HL-60 (cell line): ENCODE data around the gene PCDHGA7.

Source experiments
- DNase-seq, 2 experiments: peaks; one replicate each; pipeline ENCODE4 v3.0.0-alpha.2; 2010 to 2020; ENCODE audit warnings: low read depth in 1 of 2, low spot score in 1 of 2
- H3K27ac ChIP-seq: fragments of 250-450 bp; sonication (Bioruptor Pico); replicated peaks from 2 replicates; pipeline ENCODE4 v1.5.1; 2020; ENCODE audit warnings: mild to moderate bottlenecking, moderate library complexity
- H3K27me3 ChIP-seq: fragments of 250-450 bp; sonication (Bioruptor Pico); 2 replicates; pipeline ENCODE4 v1.5.1; 2021; ENCODE audit warnings: mild to moderate bottlenecking, moderate library complexity; ENCODE audit not compliant: insufficient read depth, poor library complexity, severe bottlenecking
- H3K4me3 ChIP-seq: replicated peaks from 2 replicates; pipeline ENCODE4 v1.5.1; 2011; ENCODE audit warnings: mild to moderate bottlenecking, control low read depth, low read length; ENCODE audit not compliant: insufficient read depth
- GABPA ChIP-seq: IDR thresholded peaks from 2 replicates; pipeline ENCODE4 v1.6.1; 2012; ENCODE audit warnings: low read depth
- POLR2AphosphoS5 ChIP-seq: IDR thresholded peaks from 2 replicates; pipeline ENCODE4 v1.6.1; 2012; ENCODE audit warnings: low read depth
- SPI1 ChIP-seq: IDR thresholded peaks from 2 replicates; pipeline ENCODE4 v1.6.1; 2012; ENCODE audit warnings: low read depth, mild to moderate bottlenecking, borderline replicate concordance
- TF ChIP-seq, protein P1 (sequence below): IDR thresholded peaks from 2 replicates; pipeline ENCODE4 v1.6.1; 2012; ENCODE audit warnings: low read depth; ENCODE audit not compliant: insufficient replicate concordance
- TF ChIP-seq, protein P2 (sequence below): IDR thresholded peaks from one replicate; pipeline ENCODE4 v1.5.1; 2011; ENCODE audit warnings: low read length, control low read depth, inconsistent platforms; ENCODE audit not compliant: insufficient read depth

Gene PCDHGA7

DNA sequence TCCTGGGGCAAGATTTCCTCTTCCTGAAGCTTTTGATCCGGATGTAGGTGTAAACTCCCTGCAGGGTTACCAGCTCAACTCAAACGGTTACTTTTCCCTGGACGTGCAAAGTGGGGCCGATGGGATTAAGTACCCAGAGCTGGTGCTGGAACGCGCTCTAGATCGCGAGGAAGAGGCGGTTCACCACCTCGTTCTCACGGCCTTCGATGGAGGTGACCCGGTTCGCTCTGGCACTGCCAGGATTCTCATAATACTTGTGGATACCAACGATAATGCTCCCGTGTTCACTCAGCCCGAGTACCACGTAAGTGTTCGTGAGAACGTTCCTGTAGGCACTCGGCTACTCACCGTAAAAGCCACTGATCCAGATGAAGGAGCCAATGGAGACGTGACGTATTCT, 26.9 kb upstream of the PCDHGA7 start:
- TF ChIP-seq, protein P1, sequence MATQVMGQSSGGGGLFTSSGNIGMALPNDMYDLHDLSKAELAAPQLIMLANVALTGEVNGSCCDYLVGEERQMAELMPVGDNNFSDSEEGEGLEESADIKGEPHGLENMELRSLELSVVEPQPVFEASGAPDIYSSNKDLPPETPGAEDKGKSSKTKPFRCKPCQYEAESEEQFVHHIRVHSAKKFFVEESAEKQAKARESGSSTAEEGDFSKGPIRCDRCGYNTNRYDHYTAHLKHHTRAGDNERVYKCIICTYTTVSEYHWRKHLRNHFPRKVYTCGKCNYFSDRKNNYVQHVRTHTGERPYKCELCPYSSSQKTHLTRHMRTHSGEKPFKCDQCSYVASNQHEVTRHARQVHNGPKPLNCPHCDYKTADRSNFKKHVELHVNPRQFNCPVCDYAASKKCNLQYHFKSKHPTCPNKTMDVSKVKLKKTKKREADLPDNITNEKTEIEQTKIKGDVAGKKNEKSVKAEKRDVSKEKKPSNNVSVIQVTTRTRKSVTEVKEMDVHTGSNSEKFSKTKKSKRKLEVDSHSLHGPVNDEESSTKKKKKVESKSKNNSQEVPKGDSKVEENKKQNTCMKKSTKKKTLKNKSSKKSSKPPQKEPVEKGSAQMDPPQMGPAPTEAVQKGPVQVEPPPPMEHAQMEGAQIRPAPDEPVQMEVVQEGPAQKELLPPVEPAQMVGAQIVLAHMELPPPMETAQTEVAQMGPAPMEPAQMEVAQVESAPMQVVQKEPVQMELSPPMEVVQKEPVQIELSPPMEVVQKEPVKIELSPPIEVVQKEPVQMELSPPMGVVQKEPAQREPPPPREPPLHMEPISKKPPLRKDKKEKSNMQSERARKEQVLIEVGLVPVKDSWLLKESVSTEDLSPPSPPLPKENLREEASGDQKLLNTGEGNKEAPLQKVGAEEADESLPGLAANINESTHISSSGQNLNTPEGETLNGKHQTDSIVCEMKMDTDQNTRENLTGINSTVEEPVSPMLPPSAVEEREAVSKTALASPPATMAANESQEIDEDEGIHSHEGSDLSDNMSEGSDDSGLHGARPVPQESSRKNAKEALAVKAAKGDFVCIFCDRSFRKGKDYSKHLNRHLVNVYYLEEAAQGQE: no peak
- TF ChIP-seq POLR2AphosphoS5: no peak
- H3K27me3 ChIP-seq: no peaks in the 10 kb centered on the region
- H3K4me3 ChIP-seq: no peak overlapping the region
- DNase-seq: no peak
- no peak overlapping the region for H3K27ac ChIP-seq

DNA sequence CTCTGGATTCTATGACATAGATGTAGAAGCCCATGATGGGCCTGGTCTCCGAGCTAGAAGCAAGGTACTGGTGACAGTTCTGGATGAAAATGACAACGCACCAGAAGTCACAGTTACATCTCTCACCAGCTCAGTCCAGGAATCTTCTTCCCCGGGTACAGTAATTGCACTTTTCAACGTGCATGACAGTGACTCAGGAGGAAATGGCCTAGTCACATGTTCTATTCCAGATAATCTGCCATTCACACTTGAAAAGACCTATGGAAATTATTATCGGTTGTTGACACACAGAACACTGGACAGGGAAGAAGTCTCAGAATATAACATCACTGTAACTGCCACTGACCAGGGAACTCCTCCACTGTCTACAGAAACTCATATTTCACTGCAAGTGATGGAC, 26.4 kb upstream of the PCDHGA7 start:
- H3K27me3 ChIP-seq: no peaks in the 10 kb centered on the region
- H3K4me3 ChIP-seq: no peak overlapping the region
- DNase-seq: no peak
- H3K27ac ChIP-seq: no peak overlapping the region
- TF ChIP-seq, protein P2, sequence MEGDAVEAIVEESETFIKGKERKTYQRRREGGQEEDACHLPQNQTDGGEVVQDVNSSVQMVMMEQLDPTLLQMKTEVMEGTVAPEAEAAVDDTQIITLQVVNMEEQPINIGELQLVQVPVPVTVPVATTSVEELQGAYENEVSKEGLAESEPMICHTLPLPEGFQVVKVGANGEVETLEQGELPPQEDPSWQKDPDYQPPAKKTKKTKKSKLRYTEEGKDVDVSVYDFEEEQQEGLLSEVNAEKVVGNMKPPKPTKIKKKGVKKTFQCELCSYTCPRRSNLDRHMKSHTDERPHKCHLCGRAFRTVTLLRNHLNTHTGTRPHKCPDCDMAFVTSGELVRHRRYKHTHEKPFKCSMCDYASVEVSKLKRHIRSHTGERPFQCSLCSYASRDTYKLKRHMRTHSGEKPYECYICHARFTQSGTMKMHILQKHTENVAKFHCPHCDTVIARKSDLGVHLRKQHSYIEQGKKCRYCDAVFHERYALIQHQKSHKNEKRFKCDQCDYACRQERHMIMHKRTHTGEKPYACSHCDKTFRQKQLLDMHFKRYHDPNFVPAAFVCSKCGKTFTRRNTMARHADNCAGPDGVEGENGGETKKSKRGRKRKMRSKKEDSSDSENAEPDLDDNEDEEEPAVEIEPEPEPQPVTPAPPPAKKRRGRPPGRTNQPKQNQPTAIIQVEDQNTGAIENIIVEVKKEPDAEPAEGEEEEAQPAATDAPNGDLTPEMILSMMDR: no peak
- TF ChIP-seq GABPA (no peak), POLR2AphosphoS5 (no peak), SPI1 (no peak)
- TF ChIP-seq, protein P1: no peak

DNA sequence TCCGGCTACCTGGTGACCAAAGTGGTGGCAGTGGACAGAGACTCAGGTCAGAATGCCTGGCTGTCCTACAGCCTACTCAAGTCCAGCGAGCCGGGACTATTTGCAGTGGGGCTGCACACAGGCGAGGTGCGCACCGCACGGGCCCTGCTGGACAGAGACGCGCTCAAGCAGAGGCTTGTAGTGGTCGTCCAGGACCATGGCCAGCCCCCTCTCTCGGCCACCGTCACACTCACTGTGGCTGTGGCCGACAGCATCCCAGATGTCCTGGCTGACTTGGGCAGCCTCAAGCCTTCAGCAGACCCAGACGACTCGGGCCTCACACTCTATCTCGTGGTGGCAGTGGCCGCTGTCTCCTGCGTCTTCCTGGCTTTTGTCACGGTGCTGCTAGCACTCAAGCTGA, 25.6 kb upstream of the PCDHGA7 start:
- DNase-seq: no peak
- Histone ChIP-seq H3K27me3 (no peaks in the 10 kb centered on the region), H3K27ac (no peak overlapping the region), H3K4me3 (no peak overlapping the region)
- no peak for TF ChIP-seq POLR2AphosphoS5
- TF ChIP-seq, protein P1: peak; percentile 55
- no peak for TF ChIP-seq GABPA
- no peak for TF ChIP-seq SPI1
- TF ChIP-seq, protein P2: no peak

DNA sequence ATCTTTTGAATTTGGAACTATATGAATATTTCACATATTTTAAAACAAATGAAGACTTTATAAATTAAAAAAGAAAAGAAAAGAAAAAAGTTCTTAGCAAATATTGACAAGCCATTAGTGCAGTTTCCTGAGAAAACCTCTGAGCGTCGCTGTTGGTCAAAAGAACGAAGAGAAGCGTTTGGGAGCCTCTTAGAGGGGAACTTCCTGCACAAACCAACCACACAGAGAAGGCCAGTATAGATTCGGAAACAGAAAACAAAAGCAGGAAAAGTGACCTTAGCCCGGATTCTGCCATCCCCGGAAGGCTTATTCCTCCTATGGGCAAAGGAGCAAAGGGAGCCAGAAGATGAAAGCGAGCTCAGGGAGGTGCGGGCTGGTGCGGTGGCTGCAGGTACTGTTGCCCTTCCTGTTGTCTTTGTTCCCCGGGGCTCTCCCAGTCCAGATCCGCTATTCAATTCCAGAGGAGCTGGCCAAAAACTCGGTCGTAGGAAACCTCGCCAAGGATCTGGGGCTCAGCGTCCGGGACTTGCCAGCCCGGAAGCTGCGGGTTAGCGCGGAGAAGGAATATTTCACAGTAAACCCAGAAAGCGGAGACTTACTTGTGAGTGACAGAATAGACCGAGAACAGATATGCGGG, 22.6 kb upstream of the PCDHGA7 start, which contains the start of gene PCDHGB2:
Gene PCDHGB2 (plus strand): TSS at position 205 of the 637 bp plus-strand sequence. CDS start 142 bp downstream, at position 347.
- Histone ChIP-seq H3K27ac (no peak within 1 kb of the TSS), H3K4me3 (no peak within 1 kb of the TSS), H3K27me3 (no peaks in the 10 kb centered on the region)
- no peak for DNase-seq
- TF ChIP-seq, protein P2: no peak
- TF ChIP-seq POLR2AphosphoS5 (no peak), GABPA (no peak), SPI1 (no peak)
- TF ChIP-seq, protein P1: no peak
